PC-9 (cell line): ENCODE data around the gene FOXJ3.

Experiments used
- CTCF ChIP-seq: fragments of 200-600 bp; sonication (generic); conservative IDR thresholded peaks from 2 replicates; pipeline ENCODE4 v1.6.1; 2017; ENCODE audit warnings: mixed run types, antibody characterized with exemption, mild to moderate bottlenecking, moderate library complexity
- EZH2 ChIP-seq: fragments of 200-600 bp; sonication (generic); IDR thresholded peaks from 2 replicates; pipeline ENCODE4 v1.8.0; 2017; ENCODE audit warnings: antibody characterized with exemption, low read depth

- TF ChIP-seq CTCF: no peak
- TF ChIP-seq EZH2: no peak
Measured at GRCh38 chr1:42369471-42369870, 34.4 kb upstream of the FOXJ3 start.
